Liver (tissue), 9 donors: ENCODE measurements around the gene SKIC2. TPM values are rescaled to one million over a fixed set of nuclear protein-coding genes. Genes with fewer than 3 reads are reported as not detected.
"Not testable (repeated sequence)": the region's sequence is repeated elsewhere in the genome, so short reads cannot be mapped to it uniquely, and the experiment has no call there.

Experiments
- DNase-seq: peaks from one replicate; pipeline ENCODE4 v3.0.0-alpha.2; 2017; ENCODE audit warnings: low spot score
- H3K27ac ChIP-seq, 2 donors: one replicate each; pipeline ENCODE4 v1.7.0; 2013; ENCODE audit warnings: inconsistent platforms in 2 of 2, low read length in 2 of 2, control low read depth in 1 of 2, low read depth in 1 of 2, mild to moderate bottlenecking in 1 of 2
- H3K27me3 ChIP-seq, 4 donors: one replicate each; pipeline versions ENCODE4 v1.6.1 to v1.7.0; 2013; ENCODE audit warnings: low read length in 3 of 4, inconsistent platforms in 1 of 4, mild to moderate bottlenecking in 1 of 4, moderate library complexity in 1 of 4; ENCODE audit not compliant: control insufficient read depth in 4 of 4, insufficient read depth in 4 of 4
- H3K36me3 ChIP-seq, 4 donors: one replicate each; pipeline versions ENCODE4 v1.6.1 to v1.7.0; 2013; ENCODE audit warnings: low read length in 3 of 4, mild to moderate bottlenecking in 3 of 4, low read depth in 1 of 4, moderate library complexity in 1 of 4; ENCODE audit not compliant: control insufficient read depth in 4 of 4, insufficient read depth in 3 of 4
- H3K4me1 ChIP-seq, 4 donors: one replicate each; pipeline versions ENCODE4 v1.6.1 to v1.7.0; 2013; ENCODE audit warnings: low read length in 3 of 4, mild to moderate bottlenecking in 3 of 4, moderate library complexity in 1 of 4; ENCODE audit not compliant: control insufficient read depth in 4 of 4, insufficient read depth in 4 of 4
- H3K4me3 ChIP-seq, 3 donors: one replicate each; pipeline versions ENCODE4 v1.6.1 to v1.7.0; 2013; ENCODE audit warnings: low read length in 3 of 3, control low read depth in 1 of 3, low read depth in 1 of 3, mild to moderate bottlenecking in 1 of 3
- H3K9ac ChIP-seq, 2 donors: one replicate each; pipeline ENCODE4 v1.7.0; 2013; ENCODE audit warnings: low read length in 2 of 2, mild to moderate bottlenecking in 2 of 2, moderate library complexity in 2 of 2, control low read depth in 1 of 2, low read depth in 1 of 2
- H3K9me3 ChIP-seq, 4 donors: one replicate each; pipeline versions ENCODE4 v1.6.1 to v1.7.0; 2013; ENCODE audit warnings: low read length in 3 of 4; ENCODE audit not compliant: control insufficient read depth in 4 of 4
- WGBS: extraction: QIAGEN DNeasy Blood & Tissue Kit; methylation state at CpG from one replicate; pipeline ENCODE4 v1.1.7; 2013; 5-methylcytosine and 5-hydroxymethylcytosine counted together
- polyA plus RNA-seq, 2 donors: library from polyadenylated mRNA; stranded (reverse) in 1 of 2; unstranded in 1 of 2; fragments of 200-250 nt in 1 of 2; fragments of >200 nt in 1 of 2; fragmentation: Nextera tagmentation in 1 of 2; extraction: Ambion mirVana in 1 of 2; gene quantifications; one replicate each; pipeline versions ENCODE4 v1.2.1 to v1.2.3, GENCODE V29; 2013 to 2015
- total RNA-seq, 2 donors: library from RNA; depleted of rRNA; stranded (reverse); fragments of >200 nt; gene quantifications; one replicate each; pipeline ENCODE4 v1.2.3, GENCODE V29; 2014
- donor health status: healthy.
- donor health status: healthy.
- donor health status: healthy.
- donor health status: healthy.
- donor health status: healthy.

SKIC2 gene
- total and polyA plus RNA-seq, 4 donors, result 26.7 to 57.6 (median 34.5) TPM

- not testable (repeated sequence) for DNase-seq, H3K9ac ChIP-seq, H3K4me1 ChIP-seq, H3K27me3 ChIP-seq, H3K9me3 ChIP-seq, H3K36me3 ChIP-seq, H3K27ac ChIP-seq, H3K4me3 ChIP-seq
- 100% methylated on average over 2 of the region's 24 CpGs for WGBS
These were observed 49.1 kb downstream of the SKIC2 start for GRCh38 chr6:32008037-32008436.

- not testable (repeated sequence) for H3K9me3 ChIP-seq
These were observed 49.6 kb downstream of the SKIC2 start for GRCh38 chr6:32008616-32009015.

GRCh38 chr6:32009537-32009936 is 50.6 kb downstream of the SKIC2 start:
- H3K4me3 ChIP-seq, H3K27me3 ChIP-seq, DNase-seq, H3K9me3 ChIP-seq, H3K27ac ChIP-seq, H3K36me3 ChIP-seq, H3K9ac ChIP-seq, H3K4me1 ChIP-seq: not testable (repeated sequence)
- 85% methylated on average over 10 of the region's 12 CpGs for WGBS

More at GRCh38 chr6:32008616-32009015, 49.6 kb downstream of the SKIC2 start:
- not testable (repeated sequence) for H3K27ac ChIP-seq, H3K4me3 ChIP-seq, H3K9ac ChIP-seq, DNase-seq, H3K27me3 ChIP-seq, H3K4me1 ChIP-seq, H3K36me3 ChIP-seq
- 74% methylated on average over 7 of the region's 12 CpGs for WGBS

- 65% methylated on average over 17 of the region's 27 CpGs for WGBS
- not testable (repeated sequence) for H3K9ac ChIP-seq, DNase-seq, H3K4me1 ChIP-seq, H3K9me3 ChIP-seq, H3K27ac ChIP-seq, H3K36me3 ChIP-seq, H3K27me3 ChIP-seq, H3K4me3 ChIP-seq
These were observed 52.0 kb downstream of the SKIC2 start for GRCh38 chr6:32010856-32011530.

GRCh38 chr6:32012941-32013617 is 54.1 kb downstream of the SKIC2 start:
- not testable (repeated sequence) for H3K9ac ChIP-seq, H3K4me3 ChIP-seq, H3K36me3 ChIP-seq, H3K27me3 ChIP-seq, H3K4me1 ChIP-seq, H3K9me3 ChIP-seq
- DNase-seq, result peak; percentile 37
- H3K27ac ChIP-seq, result peak overlapping the region; percentile 36 to 54
- 67% methylated on average over 17 of the region's 17 CpGs for WGBS

- WGBS, result no CpG with 5 or more reads among the region's 5 CpGs
- not testable (repeated sequence) for H3K27me3 ChIP-seq, H3K9me3 ChIP-seq, DNase-seq, H3K27ac ChIP-seq, H3K9ac ChIP-seq, H3K36me3 ChIP-seq, H3K4me1 ChIP-seq, H3K4me3 ChIP-seq
These were observed 54.8 kb downstream of the SKIC2 start for GRCh38 chr6:32013738-32014137.

GRCh38 chr6:32014547-32014946 is 55.6 kb downstream of the SKIC2 start, which contains the start of gene C4B:
TSS of gene C4B (plus strand) at chr6:32014795. CDS start at chr6:32014846, 51 bp downstream.
- not testable (repeated sequence) for H3K4me1 ChIP-seq, H3K27ac ChIP-seq, H3K27me3 ChIP-seq, H3K4me3 ChIP-seq, H3K9ac ChIP-seq, H3K9me3 ChIP-seq, DNase-seq, H3K36me3 ChIP-seq
- no CpG with 5 or more reads among the region's 6 CpGs for WGBS
